Panc1 (cell line): Measurements from ENCODE around the gene ZYX. TPM values are rescaled to one million over a fixed set of nuclear protein-coding genes. Genes with fewer than 3 reads are reported as not detected.

Experiments used
- ATAC-seq: fragments of 200-7000 bp; cut with Tn5 transposase; 2 replicates; pipeline ENCODE4 v1.9.1; 2020; ENCODE audit warnings: mild to moderate bottlenecking, moderate library complexity
- BruUV-seq: library from RNA; stranded (reverse); fragments of 400-500 nt; replicated peaks from 2 replicates; lab custom pipeline; 2021; lab: Mats Ljungman, UMichigan
- CTCF ChIA-PET: fragments of 300-600 bp; sonication (Branson Sonifier 250); formaldehyde crosslinking; loops from one replicate; lab custom pipeline; 2022; ENCODE audit warnings: antibody characterized with exemption; lab: Charles Lee
- POLR2A ChIA-PET: fragments of 300-600 bp; sonication (Branson Sonifier 250); formaldehyde crosslinking; loops from one replicate; lab custom pipeline; 2022; ENCODE audit warnings: antibody characterized with exemption; lab: Charles Lee
- DNase-seq: peaks from one replicate; pipeline ENCODE4 v3.0.0-alpha.2; 2010; ENCODE audit warnings: low read depth, low spot score
- H3K27ac ChIP-seq: 2 replicates; pipeline ENCODE4 v1.5.1; 2011; ENCODE audit warnings: mild to moderate bottlenecking, low read length, inconsistent platforms
- H3K27me3 ChIP-seq: fragments of 200-500 bp; sonication (Bioruptor generic); 2 replicates; pipeline ENCODE4 v1.6.0; 2014; ENCODE audit warnings: low read length, inconsistent platforms; ENCODE audit not compliant: control insufficient read depth, insufficient read depth
- H3K36me3 ChIP-seq: fragments of 200-500 bp; sonication (Bioruptor generic); 2 replicates; pipeline ENCODE4 v1.5.1; 2014; ENCODE audit warnings: inconsistent platforms, mild to moderate bottlenecking, low read length, moderate library complexity; ENCODE audit not compliant: control insufficient read depth, insufficient read depth
- H3K4me1 ChIP-seq: 2 replicates; pipeline ENCODE4 v1.5.1; 2011; ENCODE audit warnings: inconsistent platforms, mild to moderate bottlenecking, low read length, moderate library complexity; ENCODE audit not compliant: control insufficient read depth, insufficient read depth
- H3K4me3 ChIP-seq, 2 experiments: 2 replicates each; pipeline ENCODE4 v1.5.1; 2011 to 2012; ENCODE audit warnings: low read depth in 2 of 2, low read length in 2 of 2, mild to moderate bottlenecking in 2 of 2, inconsistent platforms in 1 of 2, moderate library complexity in 1 of 2
- H3K9me3 ChIP-seq: fragments of 200-500 bp; sonication (Bioruptor generic); 2 replicates; pipeline ENCODE4 v1.5.1; 2014; ENCODE audit warnings: low read depth, mild to moderate bottlenecking, inconsistent platforms, low read length, moderate library complexity; ENCODE audit not compliant: control insufficient read depth, insufficient read depth
- CTCF ChIP-seq: fragments of 450-650 bp; IDR thresholded peaks from 2 replicates; pipeline ENCODE4 v1.5.1; 2017; ENCODE audit warnings: mild to moderate bottlenecking
- POLR2AphosphoS5 ChIP-seq: IDR thresholded peaks from 2 replicates; pipeline ENCODE4 v1.6.1; 2012; ENCODE audit warnings: mild to moderate bottlenecking, low read depth, low read length, moderate library complexity
- REST ChIP-seq, 2 experiments: IDR thresholded peaks; 2 replicates each; pipeline ENCODE4 v1.6.1; 2011 to 2012; ENCODE audit warnings: low read depth in 2 of 2, control low read depth in 1 of 2, low read length in 1 of 2, mild to moderate bottlenecking in 1 of 2, moderate library complexity in 1 of 2; ENCODE audit not compliant: insufficient read depth in 1 of 2
- SIN3A ChIP-seq: IDR thresholded peaks from 2 replicates; pipeline ENCODE4 v1.6.1; 2012; ENCODE audit warnings: low read depth, mild to moderate bottlenecking, low read length, moderate library complexity, borderline replicate concordance; ENCODE audit not compliant: insufficient read depth
- TCF7L2 ChIP-seq: IDR thresholded peaks from 2 replicates; pipeline ENCODE4 v1.6.1; 2011; ENCODE audit warnings: mild to moderate bottlenecking, low read depth, low read length, inconsistent platforms
- in situ Hi-C: cut with HindIII; loops from 2 replicates; pipeline ENCODE4 v1.10.0; 2016; ENCODE audit warnings: low sequenced_read_pairs, low pct_unique_long_range_greater_than_20kb
- intact Hi-C: fragments of 100-400 bp; cut with micrococcal nuclease; formaldehyde crosslinking; loops from one replicate; pipeline ENCODE4 v1.10.0; 2022; ENCODE audit not compliant: unreplicated experiment
- total RNA-seq: library from RNA; stranded (reverse); gene quantifications from one replicate; pipeline ENCODE4 v1.2.1, GENCODE V29; 2021; ENCODE audit not compliant: unreplicated experiment

ZYX gene
- total RNA-seq, 1 experiment from 2014 or later, result 169 TPM

GRCh38 chr7:143410521-143411004 lies 29.4 kb downstream of the ZYX start:
- Histone ChIP-seq H3K4me3 (no peak overlapping the region), H3K27ac (no peak overlapping the region), H3K36me3 (peaks cover 4% of the 10 kb centered on the region; the same call in 1 of the 2 replicates), H3K4me1 (peaks cover 3% of the 10 kb centered on the region; the same call in 1 of the 2 replicates), H3K9me3 (no peaks in the 10 kb centered on the region), H3K27me3 (peaks cover 7% of the 10 kb centered on the region; the same call in 1 of the 2 replicates)
- DNase-seq, result no peak
- POLR2A ChIA-PET, result no interaction called here
- in situ Hi-C loops, result no loop called here
- BruUV-seq, result no TSS peak
- CTCF ChIA-PET, result no interaction called here
- no peak for ATAC-seq
- intact Hi-C loops, result no loop called here
- TF ChIP-seq POLR2AphosphoS5, result no peak
- TF ChIP-seq SIN3A, result no peak
- no peak for TF ChIP-seq TCF7L2
- TF ChIP-seq CTCF, result no peak
- no peak for TF ChIP-seq REST (IDR thresholded peaks at IDR 0.05; ENCODE audit: insufficient read depth in 1 of 2, low read depth in 2 of 2, low read length in 1 of 2)

GRCh38 chr7:143411976-143412708 lies 31.0 kb downstream of the ZYX start:
- intact Hi-C loops (no loop called here), in situ Hi-C loops (no loop called here)
- H3K4me3 ChIP-seq, result no peak overlapping the region
- ATAC-seq, result no peak
- no TSS peak for BruUV-seq
- H3K27me3 ChIP-seq, result peaks cover 2% of the 10 kb centered on the region; the same call in 1 of the 2 replicates
- H3K27ac ChIP-seq, result no peak overlapping the region
- DNase-seq, result no peak
- ChIA-PET CTCF (no interaction called here), POLR2A (no interaction called here)
- no peak for TF ChIP-seq REST (IDR thresholded peaks at IDR 0.05; ENCODE audit: insufficient read depth in 1 of 2, low read depth in 2 of 2, low read length in 1 of 2)
- no peaks in the 10 kb centered on the region for H3K9me3 ChIP-seq
- H3K4me1 ChIP-seq, result peaks cover 3% of the 10 kb centered on the region; the same call in 1 of the 2 replicates
- H3K36me3 ChIP-seq, result peaks cover 4% of the 10 kb centered on the region; the same call in 1 of the 2 replicates
